GM23338 (cell line): ENCODE measurements around the gene PTPRN2. TPM values are rescaled to one million over a fixed set of nuclear protein-coding genes. Genes with fewer than 3 reads are reported as not detected.

Source experiments
- ATAC-seq: fragments of 200-7000 bp; cut with Tn5 transposase; 3 replicates; pipeline ENCODE4 v1.9.1; 2020
- DNase-seq: peaks from one replicate; pipeline ENCODE4 v3.0.0-alpha.2; 2015; ENCODE audit warnings: low spot score
- H2AFZ ChIP-seq: fragments of 200-600 bp; sonication (generic); 2 replicates; pipeline ENCODE4 v1.8.0; 2016; ENCODE audit warnings: antibody characterized with exemption, mild to moderate bottlenecking, moderate library complexity
- H3F3A ChIP-seq: fragments of 200-600 bp; sonication (generic); replicated peaks from 2 replicates; pipeline ENCODE4 v1.8.0; 2017; ENCODE audit warnings: antibody characterized with exemption, mixed run types, low read depth
- H3K27ac ChIP-seq: fragments of 200-600 bp; sonication (generic); 2 replicates; pipeline ENCODE4 v1.6.1; 2016; ENCODE audit warnings: low read depth
- H3K27me3 ChIP-seq: fragments of 200-600 bp; sonication (generic); 2 replicates; pipeline ENCODE4 v1.8.0; 2016; ENCODE audit warnings: mild to moderate bottlenecking, mixed run types, moderate library complexity; ENCODE audit not compliant: insufficient read depth
- H3K36me3 ChIP-seq: fragments of 200-600 bp; sonication (generic); 2 replicates; pipeline ENCODE4 v1.8.0; 2016; ENCODE audit warnings: mild to moderate bottlenecking; ENCODE audit not compliant: insufficient read depth
- H3K4me1 ChIP-seq: fragments of 200-600 bp; sonication (generic); 2 replicates; pipeline ENCODE4 v1.8.0; 2016; ENCODE audit warnings: mild to moderate bottlenecking, moderate library complexity; ENCODE audit not compliant: insufficient read depth
- H3K4me2 ChIP-seq: fragments of 200-600 bp; sonication (generic); 2 replicates; pipeline ENCODE4 v1.7.1; 2017; ENCODE audit warnings: mixed run types
- H3K4me3 ChIP-seq: fragments of 200-600 bp; sonication (generic); 2 replicates; pipeline ENCODE4 v1.6.1; 2016; ENCODE audit warnings: mixed run types
- H3K79me2 ChIP-seq: fragments of 200-600 bp; sonication (generic); replicated peaks from 2 replicates; pipeline ENCODE4 v1.8.0; 2017; ENCODE audit warnings: mild to moderate bottlenecking; ENCODE audit not compliant: insufficient read depth
- H3K9me2 ChIP-seq: fragments of 200-600 bp; sonication (generic); 2 replicates; pipeline ENCODE4 v1.8.0; 2017; ENCODE audit not compliant: insufficient read depth
- H4K20me1 ChIP-seq: fragments of 200-600 bp; sonication (generic); replicated peaks from 2 replicates; pipeline ENCODE4 v1.8.0; 2017; ENCODE audit warnings: mild to moderate bottlenecking; ENCODE audit not compliant: insufficient read depth
- H3K27ac Mint-ChIP-seq: 2 replicates; pipeline ENCODE4 v1.8.0; 2020; ENCODE audit warnings: inconsistent platforms, mild to moderate bottlenecking, moderate library complexity, mixed read lengths
- H3K27me3 Mint-ChIP-seq: 3 replicates; pipeline ENCODE4 v1.8.0; 2022; ENCODE audit warnings: low read depth, mild to moderate bottlenecking, moderate library complexity, mixed read lengths, inconsistent platforms; ENCODE audit not compliant: insufficient read depth, poor library complexity
- H3K36me3 Mint-ChIP-seq: 3 replicates; pipeline ENCODE4 v1.8.0; 2021; ENCODE audit warnings: low read depth, mild to moderate bottlenecking, inconsistent platforms, moderate library complexity, mixed read lengths
- H3K4me1 Mint-ChIP-seq: 3 replicates; pipeline ENCODE4 v1.8.0; 2020; ENCODE audit warnings: mild to moderate bottlenecking, inconsistent platforms, mixed read lengths
- H3K4me3 Mint-ChIP-seq: 3 replicates; pipeline ENCODE4 v1.8.0; 2021; ENCODE audit warnings: moderate library complexity, mild to moderate bottlenecking, inconsistent platforms, mixed read lengths
- H3K9me3 Mint-ChIP-seq: 3 replicates; pipeline ENCODE4 v1.8.0; 2020; ENCODE audit warnings: moderate library complexity, mild to moderate bottlenecking, inconsistent platforms, mixed read lengths
- CREB1 ChIP-seq: fragments of 250-450 bp; sonication (Bioruptor Pico); IDR thresholded peaks from 2 replicates; pipeline ENCODE4 v1.5.0; 2020; ENCODE audit warnings: low read depth, mild to moderate bottlenecking, moderate library complexity
- CTCF ChIP-seq, 2 experiments: fragments of 200-600 bp in 1 of 2; sonication (generic) in 1 of 2; conservative IDR thresholded peaks; 2 replicates each; pipeline versions ENCODE4 v1.5.1 to v1.6.1; 2016 to 2017; ENCODE audit warnings: antibody characterized with exemption in 2 of 2, low read depth in 2 of 2, mild to moderate bottlenecking in 2 of 2, moderate library complexity in 1 of 2
- ETS1 ChIP-seq: IDR thresholded peaks from 2 replicates; pipeline ENCODE4 v1.6.1; 2016; ENCODE audit warnings: antibody characterized with exemption
- EZH2 ChIP-seq: fragments of 200-600 bp; sonication (generic); IDR thresholded peaks from one replicate; pipeline ENCODE4 v1.8.0; 2017; ENCODE audit warnings: antibody characterized with exemption, mild to moderate bottlenecking, low read depth; ENCODE audit not compliant: unreplicated experiment
- EZH2phosphoT487 ChIP-seq: fragments of 200-600 bp; sonication (generic); IDR thresholded peaks from one replicate; pipeline ENCODE4 v1.8.1; 2018; ENCODE audit warnings: antibody characterized with exemption; ENCODE audit not compliant: unreplicated experiment
- JUNB ChIP-seq: IDR thresholded peaks from one replicate; pipeline ENCODE4 v1.6.1; 2016; ENCODE audit warnings: antibody characterized with exemption; ENCODE audit not compliant: unreplicated experiment
- NANOG ChIP-seq: IDR thresholded peaks from 2 replicates; pipeline ENCODE4 v1.6.1; 2016; ENCODE audit warnings: antibody characterized with exemption, borderline replicate concordance
- POLR2AphosphoS5 ChIP-seq: IDR thresholded peaks from 2 replicates; pipeline ENCODE4 v1.6.1; 2016; ENCODE audit warnings: antibody characterized with exemption, low read depth
- REST ChIP-seq: IDR thresholded peaks from one replicate; pipeline ENCODE4 v1.6.1; 2018; ENCODE audit warnings: antibody characterized with exemption; ENCODE audit not compliant: unreplicated experiment
- STAT1 ChIP-seq: IDR thresholded peaks from one replicate; pipeline ENCODE4 v1.6.1; 2016; ENCODE audit warnings: antibody characterized with exemption; ENCODE audit not compliant: unreplicated experiment
- ZNF114 ChIP-seq: fragments of 250-450 bp; sonication (Bioruptor Pico); IDR thresholded peaks from 2 replicates; pipeline ENCODE4 v1.5.0; 2020; ENCODE audit warnings: mild to moderate bottlenecking, moderate library complexity
- ZNF331 ChIP-seq: fragments of 250-450 bp; sonication (Bioruptor Pico); IDR thresholded peaks from 2 replicates; pipeline ENCODE4 v1.5.0; 2020; ENCODE audit warnings: low read depth, mild to moderate bottlenecking, moderate library complexity
- polyA plus RNA-seq: library from polyadenylated mRNA; unstranded; fragments of >200 nt; fragmentation: Nextera tagmentation; extraction: Ambion mirVana; gene quantifications from 2 replicates; pipeline ENCODE4 v1.2.1, GENCODE V29; 2016
- total RNA-seq: library from RNA; depleted of rRNA; stranded (reverse); fragments of >200 nt; shearing (Covaris generic); gene quantifications from 2 replicates; pipeline ENCODE4 v1.2.3, GENCODE V29; 2014

PTPRN2 gene
- total and polyA plus RNA-seq, 2 experiments from 2014 or later: 0.87 to 4.0 TPM

- TF ChIP-seq REST: no peak
- no peak for TF ChIP-seq EZH2phosphoT487
- TF ChIP-seq CREB1: no peak
These were observed 793.5 kb downstream of the PTPRN2 start (continued) for GRCh38 chr7:157793973-157794745.

GRCh38 chr7:157793087-157793353 is 794.6 kb downstream of the PTPRN2 start:
- Mint-ChIP-seq H3K27me3 (peaks cover 10% of the 10 kb centered on the region), H3K4me1 (no peaks in the 10 kb centered on the region), H3K4me3 (no peak overlapping the region), H3K36me3 (peaks cover 52% of the 10 kb centered on the region), H3K27ac (no peak overlapping the region), H3K9me3 (peaks cover 95% of the 10 kb centered on the region)
- no peaks in the 10 kb centered on the region for H3K4me1 ChIP-seq
- H3K36me3 ChIP-seq: no peaks in the 10 kb centered on the region; the same call in 1 of the 2 replicates
- no peaks in the 10 kb centered on the region for H3F3A ChIP-seq
- H3K4me3 ChIP-seq: no peak overlapping the region
- no peaks in the 10 kb centered on the region for H3K27me3 ChIP-seq
- no peak overlapping the region for H2AFZ ChIP-seq
- H4K20me1 ChIP-seq: no peaks in the 10 kb centered on the region
- H3K9me2 ChIP-seq: no peaks in the 10 kb centered on the region
- DNase-seq (no peak), ATAC-seq (no peak)
- H3K79me2 ChIP-seq: no peaks in the 10 kb centered on the region
- no peak overlapping the region for H3K27ac ChIP-seq
- H3K4me2 ChIP-seq: no peak overlapping the region
- TF ChIP-seq ZNF114 (CRISPR knock-in tag) (no peak), STAT1 (no peak), ZNF331 (CRISPR knock-in tag) (no peak), EZH2phosphoT487 (no peak), POLR2AphosphoS5 (no peak), REST (no peak), NANOG (no peak), CTCF (conservative IDR thresholded peaks at IDR 0.05; ENCODE audit: low read depth in 2 of 2) (no peak), JUNB (no peak), EZH2 (no peak), ETS1 (no peak), CREB1 (no peak)
